GM21423 (cell line): ENCODE measurements around the gene GARIN5B.
"Not testable (repeated sequence)": the region's sequence is repeated elsewhere in the genome, so short reads cannot be mapped to it uniquely, and the experiment has no call there.

Source experiments
- ATAC-seq: cut with Tn5 transposase; IDR thresholded peaks from one replicate; pipeline ENCODE4 v1.9.1; 2021; ENCODE audit warnings: mild to moderate bottlenecking, moderate library complexity; ENCODE audit not compliant: unreplicated experiment

Gene GARIN5B

GRCh38 chr19:55362990-55363716 is at the start of gene GARIN5B:
Gene GARIN5B, minus strand, starts transcription at chr19:55363260. Its CDS starts 194 bp downstream, at chr19:55363066.
- ATAC-seq, result no peak

GRCh38 chr19:55410168-55410567 is 47.1 kb upstream of the GARIN5B start:
- no peak for ATAC-seq

- ATAC-seq, result not testable (repeated sequence)
Observed at GRCh38 chr19:55409179-55409578, 46.1 kb upstream of the GARIN5B start.

GRCh38 chr19:55408533-55408872 is 45.4 kb upstream of the GARIN5B start:
- ATAC-seq, result no peak

GRCh38 chr19:55407800-55408532 is 44.9 kb upstream of the GARIN5B start:
- peak; percentile 78 for ATAC-seq

- ATAC-seq, result peak; percentile 16
Observed at GRCh38 chr19:55407550-55407799, 44.4 kb upstream of the GARIN5B start, which contains the start of gene UBE2S. Gene UBE2S, minus strand, starts transcription at chr19:55407788. Its CDS starts 199 bp downstream, at chr19:55407589.

- no peak for ATAC-seq
Observed at GRCh38 chr19:55406826-55407549, 43.9 kb upstream of the GARIN5B start.

GRCh38 chr19:55406091-55406825 is 43.2 kb upstream of the GARIN5B start:
- no peak for ATAC-seq

GRCh38 chr19:55405638-55406037 is 42.6 kb upstream of the GARIN5B start:
- no peak for ATAC-seq

GRCh38 chr19:55402509-55402908 is 39.4 kb upstream of the GARIN5B start:
- ATAC-seq, result no peak

- not testable (repeated sequence) for ATAC-seq
Observed at GRCh38 chr19:55401390-55401789, 38.3 kb upstream of the GARIN5B start.

- ATAC-seq, result no peak
Observed at GRCh38 chr19:55400281-55401087, 37.4 kb upstream of the GARIN5B start.

- no peak for ATAC-seq
Observed at GRCh38 chr19:55398200-55398925, 35.3 kb upstream of the GARIN5B start.

- no peak for ATAC-seq
Observed at GRCh38 chr19:55392820-55393761, 30.0 kb upstream of the GARIN5B start.

GRCh38 chr19:55391702-55392615 is 28.9 kb upstream of the GARIN5B start:
- no peak for ATAC-seq

GRCh38 chr19:55391191-55391670 is 28.2 kb upstream of the GARIN5B start:
- ATAC-seq, result no peak

GRCh38 chr19:55390461-55390880 is 27.4 kb upstream of the GARIN5B start:
- no peak for ATAC-seq
